Left ventricle myocardium inferior (tissue), 1 donor: ENCODE measurements around the gene CEP20. TPM values are rescaled to one million over a fixed set of nuclear protein-coding genes. Genes with fewer than 3 reads are reported as not detected.

Experiments
- DNase-seq: peaks from one replicate; pipeline ENCODE4 v3.0.0-alpha.2; 2020
- H3K27ac ChIP-seq: fragments of 200-600 bp; replicated peaks from 2 replicates; pipeline ENCODE4 v1.8.0; 2021
- H3K27me3 ChIP-seq: fragments of 200-600 bp; 2 replicates; pipeline ENCODE4 v1.8.0; 2021; ENCODE audit warnings: low read depth
- H3K36me3 ChIP-seq: fragments of 200-600 bp; 2 replicates; pipeline ENCODE4 v1.8.0; 2021
- H3K4me1 ChIP-seq: fragments of 200-600 bp; 2 replicates; pipeline ENCODE4 v1.8.0; 2021
- H3K4me3 ChIP-seq: fragments of 200-600 bp; 2 replicates; pipeline ENCODE4 v1.8.0; 2021; ENCODE audit warnings: mild to moderate bottlenecking, moderate library complexity
- H3K9me3 ChIP-seq: fragments of 200-600 bp; replicated peaks from 2 replicates; pipeline ENCODE4 v1.8.0; 2021
- intact Hi-C: fragments of 100-400 bp; cut with micrococcal nuclease; formaldehyde crosslinking; loops from one replicate; pipeline ENCODE4 v1.11.0; 2022
- total RNA-seq: library from RNA; stranded (reverse); fragmentation: NEBNext Ultra II Directional; extraction: Animal tissue kit (Norgen Biotek cat#: 25700); gene quantifications from one replicate; pipeline ENCODE4 v1.2.1, GENCODE V29; 2021
- TF ChIP-seq, protein P1 (sequence below): fragments of 200-600 bp; IDR thresholded peaks from 2 replicates; pipeline ENCODE4 v1.8.0; 2021; ENCODE audit warnings: antibody characterized with exemption, mild to moderate bottlenecking, borderline replicate concordance
- donor health status: DM: no; HTN: yes; CAD: no; lungs with severe emphysema.

The CEP20 gene
- total RNA-seq, 1 donor from 2014 or later: 30.7 TPM

DNA sequence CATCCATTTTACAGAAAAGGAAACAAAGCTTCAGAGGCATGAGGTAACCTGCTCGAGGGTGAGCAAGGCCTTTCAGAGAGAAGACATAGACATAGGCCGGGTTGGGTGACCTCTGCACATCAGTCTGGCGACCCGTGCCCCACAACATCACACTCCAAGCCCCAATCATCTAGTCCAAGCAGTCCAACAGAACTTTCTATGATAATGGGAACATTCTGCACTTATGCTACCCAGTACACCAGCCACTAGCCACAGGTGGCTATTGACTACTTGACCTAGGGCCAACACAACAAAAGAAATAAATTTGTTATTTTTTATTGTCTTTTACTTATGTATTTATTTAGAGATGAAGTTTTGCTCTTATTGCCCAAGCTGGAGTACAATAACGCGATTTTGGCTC lies 52.3 kb downstream of the CEP20 start:
- Histone ChIP-seq H3K36me3 (no peaks in the 10 kb centered on the region), H3K4me3 (no peak overlapping the region), H3K27ac (no peak overlapping the region), H3K9me3 (no peaks in the 10 kb centered on the region), H3K4me1 (peaks cover 4% of the 10 kb centered on the region), H3K27me3 (peaks cover 32% of the 10 kb centered on the region)
- no peak for DNase-seq
- TF ChIP-seq, protein P1, sequence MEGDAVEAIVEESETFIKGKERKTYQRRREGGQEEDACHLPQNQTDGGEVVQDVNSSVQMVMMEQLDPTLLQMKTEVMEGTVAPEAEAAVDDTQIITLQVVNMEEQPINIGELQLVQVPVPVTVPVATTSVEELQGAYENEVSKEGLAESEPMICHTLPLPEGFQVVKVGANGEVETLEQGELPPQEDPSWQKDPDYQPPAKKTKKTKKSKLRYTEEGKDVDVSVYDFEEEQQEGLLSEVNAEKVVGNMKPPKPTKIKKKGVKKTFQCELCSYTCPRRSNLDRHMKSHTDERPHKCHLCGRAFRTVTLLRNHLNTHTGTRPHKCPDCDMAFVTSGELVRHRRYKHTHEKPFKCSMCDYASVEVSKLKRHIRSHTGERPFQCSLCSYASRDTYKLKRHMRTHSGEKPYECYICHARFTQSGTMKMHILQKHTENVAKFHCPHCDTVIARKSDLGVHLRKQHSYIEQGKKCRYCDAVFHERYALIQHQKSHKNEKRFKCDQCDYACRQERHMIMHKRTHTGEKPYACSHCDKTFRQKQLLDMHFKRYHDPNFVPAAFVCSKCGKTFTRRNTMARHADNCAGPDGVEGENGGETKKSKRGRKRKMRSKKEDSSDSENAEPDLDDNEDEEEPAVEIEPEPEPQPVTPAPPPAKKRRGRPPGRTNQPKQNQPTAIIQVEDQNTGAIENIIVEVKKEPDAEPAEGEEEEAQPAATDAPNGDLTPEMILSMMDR: no peak
- intact Hi-C loops: no loop called here

DNA sequence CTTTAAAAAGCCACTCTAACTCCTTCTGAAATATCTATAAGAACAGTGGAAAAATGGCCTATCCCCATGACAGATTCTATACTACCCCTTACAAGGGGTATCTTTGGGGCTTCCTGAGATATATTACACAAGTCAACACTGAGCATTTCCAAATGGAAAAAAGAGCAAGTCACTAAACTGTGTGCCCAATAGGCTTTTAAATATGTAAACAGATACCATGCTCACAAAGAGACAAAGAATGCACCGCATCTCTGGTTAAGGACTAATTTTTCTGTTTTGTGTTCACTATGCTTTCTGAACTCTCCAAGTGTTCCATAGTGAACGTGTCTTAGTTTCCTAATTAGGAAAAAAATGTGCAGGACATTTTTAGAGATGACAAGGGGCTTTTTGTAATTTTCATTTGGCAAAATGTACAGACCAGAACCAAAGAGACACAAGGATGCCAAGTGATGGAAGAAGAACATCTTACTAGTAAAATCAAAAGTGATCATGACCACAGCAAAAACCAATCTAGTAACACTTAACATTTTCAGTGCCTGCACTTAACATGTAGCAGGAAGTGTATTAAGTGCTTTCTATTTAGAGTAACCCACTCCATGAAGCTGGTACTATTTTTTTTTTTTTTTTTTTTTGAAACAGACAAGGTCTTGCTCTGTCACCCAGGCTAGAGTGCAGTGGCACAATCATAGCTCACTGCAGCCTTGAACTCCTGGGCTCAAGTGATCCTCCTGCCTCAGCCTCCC lies 53.1 kb downstream of the CEP20 start:
- Histone ChIP-seq H3K27ac (no peak overlapping the region), H3K36me3 (no peaks in the 10 kb centered on the region), H3K4me1 (peaks cover 4% of the 10 kb centered on the region), H3K4me3 (no peak overlapping the region), H3K27me3 (peaks cover 27% of the 10 kb centered on the region), H3K9me3 (no peaks in the 10 kb centered on the region)
- intact Hi-C loops: no loop called here
- DNase-seq: no peak
- TF ChIP-seq, protein P1: no peak

DNA sequence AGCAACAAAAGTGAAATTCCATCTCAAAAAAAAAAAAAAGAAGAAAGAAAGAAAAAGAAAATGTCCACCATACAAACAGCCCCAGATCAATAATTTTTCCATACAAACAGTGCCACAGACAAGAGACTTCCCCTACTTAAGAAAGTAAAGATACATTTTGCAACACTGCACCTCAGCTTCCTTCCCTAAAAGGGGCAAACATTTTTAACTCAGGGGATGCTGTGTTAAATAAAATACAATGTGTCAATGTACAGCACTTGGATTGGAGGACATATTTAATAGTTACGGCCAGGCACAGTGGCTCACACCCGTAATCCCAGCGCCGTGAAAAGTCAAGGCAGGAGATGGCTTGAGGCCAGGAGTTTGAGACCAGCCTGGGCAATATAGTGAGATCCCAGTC lies 53.9 kb downstream of the CEP20 start:
- TF ChIP-seq, protein P1: no peak
- intact Hi-C loops: no loop called here
- DNase-seq: no peak
- no peaks in the 10 kb centered on the region for H3K36me3 ChIP-seq
- peaks cover 22% of the 10 kb centered on the region for H3K27me3 ChIP-seq
- peaks cover 4% of the 10 kb centered on the region for H3K4me1 ChIP-seq
- no peak overlapping the region for H3K4me3 ChIP-seq
- no peak overlapping the region for H3K27ac ChIP-seq
- H3K9me3 ChIP-seq: no peaks in the 10 kb centered on the region

GRCh38 chr16:15833541-15833940 lies 54.9 kb downstream of the CEP20 start:
- Histone ChIP-seq H3K4me1 (peaks cover 4% of the 10 kb centered on the region), H3K27me3 (peaks cover 17% of the 10 kb centered on the region), H3K9me3 (no peaks in the 10 kb centered on the region), H3K36me3 (no peaks in the 10 kb centered on the region), H3K4me3 (no peak overlapping the region), H3K27ac (no peak overlapping the region)
- DNase-seq: no peak
- TF ChIP-seq, protein P1: no peak
- intact Hi-C loops: no loop called here

DNA sequence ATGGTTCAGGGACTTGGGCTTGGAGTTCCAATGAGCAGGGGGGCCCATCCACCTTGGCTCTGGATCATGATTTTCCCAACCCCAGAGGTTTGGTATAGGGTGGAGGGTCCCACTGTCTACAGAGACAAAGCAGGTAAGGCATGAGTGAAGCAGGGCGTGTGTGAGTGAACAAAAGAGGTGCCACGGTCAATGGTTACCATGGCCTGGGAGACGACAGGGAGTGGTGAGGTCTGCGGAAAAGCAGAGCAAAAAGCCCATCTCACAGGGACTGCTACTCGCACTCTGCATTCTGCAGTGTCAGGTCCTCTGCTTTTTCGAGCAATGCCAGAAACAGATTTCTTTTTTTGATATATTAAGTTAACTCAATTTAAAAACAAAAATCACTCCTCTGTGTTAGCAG lies 56.2 kb downstream of the CEP20 start:
- DNase-seq: no peak
- H3K4me1 ChIP-seq: peaks cover 4% of the 10 kb centered on the region
- TF ChIP-seq, protein P1: no peak

More for the DNA sequence above, 56.2 kb downstream of the CEP20 start:
- Histone ChIP-seq H3K27ac (no peak overlapping the region), H3K4me3 (no peak overlapping the region), H3K36me3 (no peaks in the 10 kb centered on the region), H3K9me3 (no peaks in the 10 kb centered on the region), H3K27me3 (peaks cover 11% of the 10 kb centered on the region)
- intact Hi-C loops: no loop called here
